Measurements from ENCODE around the gene TCAF1.

The TCAF1 gene, protein sequence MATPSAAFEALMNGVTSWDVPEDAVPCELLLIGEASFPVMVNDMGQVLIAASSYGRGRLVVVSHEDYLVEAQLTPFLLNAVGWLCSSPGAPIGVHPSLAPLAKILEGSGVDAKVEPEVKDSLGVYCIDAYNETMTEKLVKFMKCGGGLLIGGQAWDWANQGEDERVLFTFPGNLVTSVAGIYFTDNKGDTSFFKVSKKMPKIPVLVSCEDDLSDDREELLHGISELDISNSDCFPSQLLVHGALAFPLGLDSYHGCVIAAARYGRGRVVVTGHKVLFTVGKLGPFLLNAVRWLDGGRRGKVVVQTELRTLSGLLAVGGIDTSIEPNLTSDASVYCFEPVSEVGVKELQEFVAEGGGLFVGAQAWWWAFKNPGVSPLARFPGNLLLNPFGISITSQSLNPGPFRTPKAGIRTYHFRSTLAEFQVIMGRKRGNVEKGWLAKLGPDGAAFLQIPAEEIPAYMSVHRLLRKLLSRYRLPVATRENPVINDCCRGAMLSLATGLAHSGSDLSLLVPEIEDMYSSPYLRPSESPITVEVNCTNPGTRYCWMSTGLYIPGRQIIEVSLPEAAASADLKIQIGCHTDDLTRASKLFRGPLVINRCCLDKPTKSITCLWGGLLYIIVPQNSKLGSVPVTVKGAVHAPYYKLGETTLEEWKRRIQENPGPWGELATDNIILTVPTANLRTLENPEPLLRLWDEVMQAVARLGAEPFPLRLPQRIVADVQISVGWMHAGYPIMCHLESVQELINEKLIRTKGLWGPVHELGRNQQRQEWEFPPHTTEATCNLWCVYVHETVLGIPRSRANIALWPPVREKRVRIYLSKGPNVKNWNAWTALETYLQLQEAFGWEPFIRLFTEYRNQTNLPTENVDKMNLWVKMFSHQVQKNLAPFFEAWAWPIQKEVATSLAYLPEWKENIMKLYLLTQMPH

DNA sequence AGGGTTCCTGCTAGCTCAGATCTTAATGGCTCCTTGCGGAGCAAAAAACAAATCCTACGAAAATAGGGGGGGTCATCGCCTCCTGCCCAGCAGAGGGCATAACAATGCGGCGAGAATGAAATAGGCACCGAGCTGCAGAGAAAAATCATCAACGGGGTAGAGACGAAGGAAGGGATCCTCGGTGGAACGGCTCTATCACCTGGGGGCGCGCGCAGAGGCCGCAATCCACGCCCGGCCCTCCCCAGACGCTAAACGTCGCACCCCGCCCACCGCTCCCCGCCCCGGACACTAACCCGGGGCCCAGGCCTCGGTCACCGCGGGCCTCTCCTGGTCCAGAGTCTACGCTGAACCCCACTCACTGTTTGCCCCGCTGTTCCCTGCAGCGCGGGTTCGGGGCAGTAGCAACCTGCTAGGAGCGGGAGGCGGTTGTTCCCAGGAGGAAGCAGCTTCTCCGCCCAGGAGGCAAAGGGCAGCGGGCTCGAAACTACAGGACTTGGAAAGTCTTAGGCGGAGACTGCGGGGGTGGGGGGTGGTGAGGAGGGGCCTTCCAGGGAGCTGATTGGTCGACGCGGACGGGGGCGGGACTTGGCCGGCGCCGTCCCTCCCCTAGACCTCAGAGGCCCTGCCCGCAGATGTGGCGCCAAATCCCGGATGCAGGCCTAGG, at the start of gene TCAF1:
TCAF1 (minus strand) TSS at position 509 of the 664 bp plus-strand sequence. CDS start 25,568 bp downstream, outside the sequence.
- TF ChIP-seq, protein P1, sequence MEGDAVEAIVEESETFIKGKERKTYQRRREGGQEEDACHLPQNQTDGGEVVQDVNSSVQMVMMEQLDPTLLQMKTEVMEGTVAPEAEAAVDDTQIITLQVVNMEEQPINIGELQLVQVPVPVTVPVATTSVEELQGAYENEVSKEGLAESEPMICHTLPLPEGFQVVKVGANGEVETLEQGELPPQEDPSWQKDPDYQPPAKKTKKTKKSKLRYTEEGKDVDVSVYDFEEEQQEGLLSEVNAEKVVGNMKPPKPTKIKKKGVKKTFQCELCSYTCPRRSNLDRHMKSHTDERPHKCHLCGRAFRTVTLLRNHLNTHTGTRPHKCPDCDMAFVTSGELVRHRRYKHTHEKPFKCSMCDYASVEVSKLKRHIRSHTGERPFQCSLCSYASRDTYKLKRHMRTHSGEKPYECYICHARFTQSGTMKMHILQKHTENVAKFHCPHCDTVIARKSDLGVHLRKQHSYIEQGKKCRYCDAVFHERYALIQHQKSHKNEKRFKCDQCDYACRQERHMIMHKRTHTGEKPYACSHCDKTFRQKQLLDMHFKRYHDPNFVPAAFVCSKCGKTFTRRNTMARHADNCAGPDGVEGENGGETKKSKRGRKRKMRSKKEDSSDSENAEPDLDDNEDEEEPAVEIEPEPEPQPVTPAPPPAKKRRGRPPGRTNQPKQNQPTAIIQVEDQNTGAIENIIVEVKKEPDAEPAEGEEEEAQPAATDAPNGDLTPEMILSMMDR (IDR thresholded peaks at IDR 0.05; ENCODE audit: low read depth, low read length), result peak; percentile 47

DNA sequence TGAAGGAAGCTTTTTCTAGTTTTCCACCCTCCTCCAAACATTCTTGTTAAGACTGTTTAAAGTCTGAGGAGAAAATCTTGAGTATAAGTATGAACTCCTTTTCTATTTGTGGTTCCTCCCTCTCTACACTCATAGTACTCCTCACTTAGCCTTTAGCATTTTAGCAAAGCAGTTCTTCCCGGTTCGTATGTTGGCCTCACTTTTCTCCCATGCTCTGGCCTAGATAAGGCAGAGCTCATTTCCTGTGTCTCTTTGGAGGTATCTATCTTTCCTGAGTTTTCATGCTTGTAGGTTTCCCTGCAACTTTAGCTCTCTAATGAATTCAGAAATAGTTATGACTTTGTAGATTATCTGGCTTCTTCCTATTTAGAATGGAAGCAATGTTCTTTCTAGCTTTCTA, 46.8 kb upstream of the TCAF1 start:
- TF ChIP-seq, protein P1 (IDR thresholded peaks at IDR 0.05; ENCODE audit: low read depth, low read length), result no peak
- no peak for DNase-seq (ENCODE audit: extremely low read depth, low read depth)

More for the DNA sequence above, at the start of gene TCAF1:
- peak; percentile 86 for DNase-seq (ENCODE audit: extremely low read depth, low read depth)

DNA sequence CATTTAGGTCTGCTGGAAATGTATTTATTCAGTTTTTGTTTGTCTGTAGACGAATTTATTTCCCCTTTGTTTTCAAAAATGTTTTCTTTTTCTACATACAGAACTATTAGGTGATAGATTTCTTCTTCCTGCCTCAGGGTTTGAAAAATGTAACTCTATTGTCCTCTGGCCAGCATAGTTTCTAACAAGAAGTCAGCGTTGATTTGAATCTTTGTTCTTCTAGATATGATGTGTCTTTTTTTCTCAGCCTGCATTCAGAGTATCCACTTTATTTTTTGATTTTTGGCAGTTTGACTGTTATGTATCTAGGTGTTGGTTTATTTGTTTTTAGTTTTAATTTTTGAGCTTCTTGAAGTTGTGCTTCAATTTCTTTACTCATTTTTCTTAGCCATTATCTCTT, 45.1 kb upstream of the TCAF1 start:
- TF ChIP-seq, protein P1 (IDR thresholded peaks at IDR 0.05; ENCODE audit: low read depth, low read length), result no peak
- DNase-seq (ENCODE audit: extremely low read depth, low read depth), result no peak

DNA sequence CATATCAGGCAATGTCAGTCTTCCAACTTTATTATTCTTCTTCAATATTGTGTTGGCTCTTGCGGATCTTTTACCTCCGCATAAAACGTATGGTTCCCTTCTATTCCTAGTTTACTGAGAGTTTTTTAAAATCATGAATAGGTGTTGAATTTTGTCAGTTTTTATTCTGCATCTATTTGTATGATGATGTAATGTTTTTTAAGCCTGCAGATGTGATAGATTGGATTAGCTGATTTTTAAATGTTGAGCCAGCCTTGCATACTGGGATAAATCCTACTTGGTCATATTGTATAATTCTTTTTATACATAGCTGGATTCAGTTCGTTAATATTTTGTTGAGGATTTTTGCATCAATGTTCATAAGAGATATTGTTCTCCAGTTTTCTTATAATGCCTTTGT, 43.4 kb upstream of the TCAF1 start:
- TF ChIP-seq, protein P1 (IDR thresholded peaks at IDR 0.05; ENCODE audit: low read depth, low read length), result no peak
- no peak for DNase-seq (ENCODE audit: extremely low read depth, low read depth)

DNA sequence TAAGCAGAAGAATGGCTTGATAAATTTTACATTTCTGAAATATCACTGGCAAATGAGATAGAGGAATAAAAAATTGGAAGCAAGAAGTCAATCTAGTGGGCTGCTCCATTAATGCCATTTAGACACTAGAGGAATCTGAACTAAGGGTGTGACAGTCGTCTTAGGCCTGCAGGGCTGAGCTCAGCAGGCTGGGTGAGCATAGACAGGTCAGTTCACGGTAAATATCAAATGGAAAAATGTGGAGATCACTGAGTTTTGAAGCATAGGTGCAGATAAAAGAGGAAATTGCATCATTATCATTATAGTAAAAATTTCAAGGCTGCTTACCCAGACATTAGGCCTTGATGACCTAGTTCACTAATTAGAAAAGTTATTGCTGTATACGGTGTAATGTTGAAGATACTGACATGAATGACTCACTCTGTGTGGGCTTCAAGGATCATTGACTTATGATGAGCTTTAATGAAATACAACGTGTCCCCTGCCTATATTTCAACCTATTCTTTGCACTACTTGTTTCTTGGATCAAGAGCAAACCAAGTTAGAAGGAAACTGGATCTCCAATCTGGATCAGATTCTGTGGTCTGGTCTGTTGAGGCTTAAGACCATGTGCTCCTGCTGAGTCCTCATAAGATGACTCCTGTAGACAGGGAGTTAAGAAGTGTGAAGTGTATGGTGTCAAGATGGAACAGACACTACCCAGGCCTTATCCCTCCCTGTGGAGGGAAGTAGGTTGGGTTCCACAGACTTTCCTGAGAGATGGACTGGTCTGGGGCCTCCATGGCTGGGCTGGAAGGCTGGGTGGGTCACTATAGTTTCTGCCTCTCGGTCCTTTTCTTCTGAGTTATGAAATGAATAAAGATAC, 36.6 kb upstream of the TCAF1 start:
- DNase-seq (ENCODE audit: extremely low read depth, low read depth), result no peak
- TF ChIP-seq, protein P1 (IDR thresholded peaks at IDR 0.05; ENCODE audit: low read depth, low read length), result no peak

DNA sequence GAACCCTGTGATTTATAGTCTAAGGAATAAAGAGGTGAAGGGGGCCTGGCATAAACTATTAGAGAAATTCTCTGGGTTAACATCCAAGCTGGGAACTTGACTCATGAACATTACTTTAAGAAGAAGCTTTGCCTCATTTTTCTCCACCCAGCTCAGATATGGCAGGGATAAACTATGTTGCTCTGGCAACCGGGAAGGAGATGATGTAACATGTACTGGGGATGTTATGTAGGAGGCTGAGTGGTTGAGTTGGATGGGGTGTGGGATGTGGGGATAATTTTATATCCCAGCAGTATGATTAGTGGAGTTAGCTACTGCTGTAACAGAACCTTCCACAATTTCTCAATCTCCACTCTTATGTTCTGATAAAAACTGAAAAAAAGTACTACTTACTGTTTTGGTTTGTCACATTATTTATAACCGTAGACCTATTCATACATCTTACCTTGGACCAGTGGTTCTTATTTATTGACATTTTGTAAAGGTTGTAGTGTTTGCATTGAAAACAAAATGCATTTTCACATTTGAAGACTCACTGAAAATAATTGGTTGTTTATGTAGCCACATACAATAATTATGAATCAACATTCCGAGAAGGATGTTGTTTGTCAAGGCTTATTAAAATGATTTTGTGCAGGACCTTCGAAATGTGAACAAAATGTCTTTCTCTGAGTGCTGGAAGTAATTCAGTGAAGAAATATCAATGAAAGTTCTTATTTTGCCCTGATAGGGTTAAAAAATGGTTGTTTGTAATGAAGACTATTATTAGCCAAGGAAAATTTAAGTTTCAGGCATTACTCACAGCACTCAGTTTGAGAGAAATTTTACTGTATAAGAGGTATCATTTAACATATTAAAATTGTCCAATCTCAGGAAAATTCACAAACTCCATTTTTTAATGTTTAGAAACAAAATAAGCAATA, 34.4 kb upstream of the TCAF1 start:
- TF ChIP-seq, protein P1 (IDR thresholded peaks at IDR 0.05; ENCODE audit: low read depth, low read length), result no peak
- peak; percentile 68 for DNase-seq (ENCODE audit: extremely low read depth, low read depth)

All from AG09319 (cell line).